Activated CD8-positive, alpha-beta memory T cell treated with anti-CD3 and anti-CD28 coated beads, Interleukin-2, amount 50 U/mL, for 24 hours (primary cell): ENCODE results near the gene MIB1.
"Not testable (repeated sequence)": the region's sequence is repeated elsewhere in the genome, so short reads cannot be mapped to it uniquely, and the experiment has no call there.

Experiments used
- DNase-seq: peaks from one replicate; pipeline ENCODE4 v3.0.0-alpha.2; 2020; ENCODE audit errors: extremely low read depth

MIB1 gene

DNA sequence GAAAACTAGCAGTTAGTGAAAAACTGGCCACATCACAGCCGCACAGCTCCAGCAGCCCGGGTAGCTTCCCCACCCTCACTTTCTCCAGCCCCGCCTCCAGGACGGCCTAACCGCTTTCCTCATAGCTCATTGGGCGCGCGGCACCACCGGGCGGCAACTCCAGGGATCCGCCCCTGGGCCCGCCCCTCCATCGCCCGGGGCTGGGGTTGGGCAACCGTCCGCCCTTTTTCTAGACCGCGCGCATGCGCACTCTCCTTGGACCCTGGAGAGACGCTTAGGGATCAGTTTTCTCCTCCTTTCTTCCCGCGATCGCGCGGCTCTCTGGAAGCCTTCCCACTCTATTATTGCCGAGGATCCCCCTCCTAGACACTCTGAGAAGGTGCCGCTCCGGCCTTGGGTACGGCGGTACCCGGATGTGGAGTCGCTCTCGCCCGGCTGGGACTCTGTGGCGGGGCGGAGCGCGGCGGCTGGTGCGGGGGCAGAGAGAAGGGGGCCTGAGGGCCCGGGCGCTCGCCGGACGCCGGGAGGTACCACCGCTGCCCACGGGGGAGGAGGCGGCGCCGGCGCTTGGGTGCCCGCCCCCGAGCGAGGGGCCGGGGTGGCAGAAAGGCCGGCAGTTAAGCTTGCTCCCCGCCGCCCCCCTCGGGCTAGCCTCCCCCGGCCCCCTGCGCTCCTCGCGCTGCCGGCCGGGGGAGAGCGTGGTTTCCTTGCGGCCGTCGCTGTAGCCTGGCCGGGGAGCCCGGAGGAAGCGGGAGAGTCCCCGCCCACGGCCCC, at the start of gene MIB1:
MIB1 (plus strand) TSS at position 255 of the 774 bp plus-strand sequence. CDS start 792 bp downstream, outside the sequence.
- peak; percentile 93 for DNase-seq

DNA sequence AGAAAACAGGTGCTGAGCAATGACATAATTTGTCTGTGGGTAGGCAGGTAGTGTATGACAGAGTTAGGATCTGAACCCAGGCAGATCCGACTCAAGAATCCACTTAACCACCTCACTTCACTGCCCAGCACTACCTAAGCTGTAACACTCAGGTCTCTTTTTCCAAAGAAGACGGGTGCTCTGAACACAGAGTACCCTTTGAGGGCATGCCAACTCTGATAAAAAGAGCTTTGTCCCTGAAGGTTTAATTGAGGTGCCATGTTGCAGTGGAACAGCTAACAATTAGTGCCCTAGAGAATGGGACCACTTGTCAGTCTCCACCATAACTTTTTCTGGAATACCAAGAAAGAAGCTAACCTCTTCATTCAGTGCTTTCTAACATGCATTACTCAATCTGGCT, 47.3 kb upstream of the MIB1 start:
- no peak for DNase-seq

DNA sequence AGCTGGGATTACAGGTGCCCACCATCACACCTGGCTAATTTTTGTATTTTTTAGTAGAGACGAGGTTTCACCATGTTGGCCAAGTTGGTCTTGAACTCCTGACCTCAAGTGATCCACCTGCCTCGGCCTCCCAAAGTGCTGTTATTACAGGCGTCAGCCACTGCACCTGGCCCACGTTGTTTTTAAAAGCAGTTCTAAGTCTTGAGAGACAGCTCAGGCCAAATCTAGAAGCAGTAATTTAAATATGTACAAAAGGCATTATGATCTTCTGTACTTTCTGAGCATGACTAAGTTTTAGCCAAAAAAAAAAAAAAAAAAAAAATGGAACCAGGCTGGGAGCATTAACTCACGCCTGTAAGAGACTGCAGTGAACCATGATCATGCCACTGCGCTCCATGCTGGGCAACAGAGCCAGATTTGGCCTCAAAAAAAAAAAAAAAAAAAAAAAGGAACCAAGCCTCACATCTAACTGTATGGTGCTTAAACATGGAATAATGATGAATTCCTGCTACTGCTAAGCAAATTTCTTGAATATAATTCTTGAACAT, 40.0 kb upstream of the MIB1 start:
- no peak for DNase-seq

- DNase-seq = no peak
These were observed 39.0 kb upstream of the MIB1 start for GRCh38 chr18:21701621-21702020.

DNA sequence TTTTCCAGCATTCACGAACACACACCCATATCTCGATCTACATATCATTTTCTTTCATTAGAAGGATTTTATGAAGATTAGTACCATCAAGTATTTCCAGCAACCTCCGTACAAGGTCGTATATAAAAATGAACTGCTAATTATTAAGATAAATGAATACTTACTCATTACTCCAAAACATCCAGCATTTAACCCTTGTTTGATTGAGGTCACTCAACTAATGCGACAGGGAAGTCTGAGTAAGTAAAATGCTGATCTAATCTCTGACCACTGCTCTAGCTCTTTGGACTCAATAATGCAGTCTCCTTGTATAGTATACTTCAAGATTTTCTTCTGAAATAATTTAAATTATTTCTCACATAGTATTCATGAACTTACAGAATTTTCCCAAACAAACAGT, 38.0 kb upstream of the MIB1 start:
- DNase-seq = no peak

DNA sequence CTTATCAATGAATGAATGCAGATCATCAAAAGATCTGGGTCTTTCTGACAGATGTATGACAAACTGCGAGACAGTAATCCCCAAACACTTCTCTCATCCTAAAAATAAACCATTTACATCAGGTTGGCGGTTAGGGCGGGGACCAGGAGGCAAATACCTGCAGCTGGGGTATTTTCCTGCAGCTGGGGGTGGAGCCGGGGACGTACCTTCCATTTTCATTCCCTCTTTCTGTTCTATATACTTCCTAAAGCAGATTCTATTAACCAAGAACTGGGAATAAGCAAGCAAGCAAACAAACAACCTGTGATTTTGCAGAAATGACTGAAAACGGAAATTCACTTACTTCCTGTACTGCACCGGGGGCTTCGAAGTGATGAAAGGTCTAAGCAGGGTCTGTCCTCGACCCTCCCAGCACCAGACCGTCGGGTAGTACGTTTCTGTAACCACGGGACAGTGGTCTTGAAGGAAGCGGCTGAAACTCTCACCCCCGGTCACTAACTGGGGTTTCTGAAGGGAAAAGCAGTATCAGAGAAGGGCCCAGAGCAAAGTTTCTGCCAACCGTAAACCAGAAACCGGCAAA, 37.3 kb upstream of the MIB1 start:
- no peak for DNase-seq

- DNase-seq = peak; percentile 77
These were observed 35.8 kb upstream of the MIB1 start, which contains the start of gene ABHD3 for GRCh38 chr18:21704603-21705364. TSS of gene ABHD3 (minus strand) at chr18:21704774. CDS start at chr18:21704665, 109 bp downstream.

DNA sequence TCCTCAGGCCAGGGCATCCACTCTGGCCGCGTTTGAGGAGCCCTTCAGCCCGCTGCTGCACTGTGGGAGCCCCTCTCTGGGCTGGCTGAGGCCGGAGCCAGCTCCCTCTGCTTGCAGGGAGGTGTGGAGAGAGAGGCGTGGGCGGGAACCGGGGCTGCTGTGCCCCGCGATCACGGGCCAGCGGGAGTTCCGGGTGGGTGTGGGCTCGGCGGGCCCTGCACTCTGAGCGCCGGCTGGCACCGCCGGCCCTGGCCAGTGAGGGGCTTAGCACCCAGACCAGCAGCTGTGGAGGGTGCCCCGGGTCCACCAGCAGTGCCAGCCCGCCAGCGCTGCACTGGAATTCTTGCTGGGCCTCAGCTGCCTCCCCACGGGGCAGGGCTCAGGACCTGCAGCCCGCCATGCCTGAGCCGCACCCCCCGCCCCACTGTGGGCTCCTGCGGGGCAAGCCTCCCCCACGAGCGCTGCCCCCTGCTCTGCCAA, 34.2 kb upstream of the MIB1 start:
- no peak for DNase-seq

- DNase-seq = not testable (repeated sequence)
These were observed 33.5 kb upstream of the MIB1 start for GRCh38 chr18:21707130-21707529.

DNA sequence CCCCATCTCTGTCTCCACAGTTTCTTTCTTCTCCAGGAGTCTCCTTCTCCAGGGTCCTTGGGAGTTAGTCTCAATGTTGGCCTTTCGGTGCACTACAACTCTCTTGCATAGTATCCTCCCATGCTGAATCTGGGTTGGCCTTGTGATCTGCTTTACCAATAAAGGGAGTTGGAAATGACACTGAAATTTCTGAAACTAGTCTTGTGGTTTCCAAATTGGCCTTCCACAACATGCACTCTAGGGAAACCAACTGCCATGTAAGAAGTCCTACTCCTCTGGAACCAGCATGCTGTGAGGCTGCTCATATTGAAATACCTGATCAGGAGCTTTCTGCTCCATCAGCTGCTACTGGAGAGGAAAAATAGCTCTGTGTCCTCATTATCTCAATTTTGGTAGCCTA, 26.1 kb upstream of the MIB1 start:
- no peak for DNase-seq

DNA sequence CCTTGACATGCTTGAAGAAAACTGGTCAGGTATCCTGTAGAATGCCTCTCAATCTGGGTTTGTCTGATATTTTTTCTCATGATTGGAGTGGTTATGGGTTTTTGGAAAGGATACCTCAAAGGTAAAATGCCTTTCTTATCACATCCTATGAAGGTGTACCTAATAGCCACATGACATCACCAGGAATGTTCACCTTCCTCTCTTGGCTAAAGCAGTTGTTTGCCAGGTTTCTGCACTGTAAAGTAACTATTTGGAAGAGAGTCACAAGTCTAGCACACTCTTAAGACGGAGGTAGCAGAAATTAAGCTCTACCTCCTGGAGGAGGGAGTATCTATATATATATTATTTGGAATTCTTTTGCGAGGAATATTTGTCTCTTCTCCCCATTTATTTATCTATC, 17.9 kb upstream of the MIB1 start:
- DNase-seq = no peak

DNA sequence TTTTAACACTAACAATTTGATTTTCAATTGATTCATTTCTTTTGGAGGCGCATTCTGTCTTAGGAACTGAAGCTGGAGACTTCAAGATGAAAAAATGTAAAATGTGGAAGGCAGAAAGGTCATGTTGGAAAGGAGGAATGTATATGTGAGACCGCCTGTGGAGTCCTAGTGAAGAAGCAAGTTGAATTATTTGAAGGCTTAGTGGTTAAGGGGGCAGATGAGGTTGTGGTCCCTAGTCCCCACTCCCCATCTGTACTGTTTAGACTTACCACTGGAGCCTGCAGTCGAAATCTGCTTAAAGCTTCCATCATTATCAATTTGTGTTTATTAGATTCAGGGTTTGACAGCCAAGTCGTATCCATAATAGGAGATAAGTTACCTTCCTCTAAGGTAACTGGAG, 15.4 kb upstream of the MIB1 start:
- no peak for DNase-seq

- DNase-seq = no peak
These were observed 12.9 kb upstream of the MIB1 start for GRCh38 chr18:21727702-21728101.

DNA sequence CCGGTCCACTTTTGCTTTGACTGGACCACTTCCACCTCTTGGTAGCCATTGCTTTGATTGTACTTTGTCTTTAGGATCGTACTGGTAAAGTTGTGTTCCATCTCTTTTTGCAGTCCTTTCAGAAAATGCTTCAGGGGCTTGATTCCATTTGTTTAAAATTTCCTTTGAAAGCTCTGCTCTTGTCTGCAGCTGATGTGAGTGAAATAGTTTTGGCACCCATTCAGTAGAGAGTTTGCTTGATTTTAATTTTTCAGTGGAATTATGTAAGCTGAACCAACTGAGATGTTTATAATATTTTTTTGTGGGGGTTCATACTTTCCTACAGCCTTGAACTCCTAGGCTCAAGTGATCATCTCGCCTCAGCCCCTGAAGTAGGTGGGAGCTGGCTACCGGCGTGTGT, 7.6 kb upstream of the MIB1 start:
- DNase-seq = no peak

DNA sequence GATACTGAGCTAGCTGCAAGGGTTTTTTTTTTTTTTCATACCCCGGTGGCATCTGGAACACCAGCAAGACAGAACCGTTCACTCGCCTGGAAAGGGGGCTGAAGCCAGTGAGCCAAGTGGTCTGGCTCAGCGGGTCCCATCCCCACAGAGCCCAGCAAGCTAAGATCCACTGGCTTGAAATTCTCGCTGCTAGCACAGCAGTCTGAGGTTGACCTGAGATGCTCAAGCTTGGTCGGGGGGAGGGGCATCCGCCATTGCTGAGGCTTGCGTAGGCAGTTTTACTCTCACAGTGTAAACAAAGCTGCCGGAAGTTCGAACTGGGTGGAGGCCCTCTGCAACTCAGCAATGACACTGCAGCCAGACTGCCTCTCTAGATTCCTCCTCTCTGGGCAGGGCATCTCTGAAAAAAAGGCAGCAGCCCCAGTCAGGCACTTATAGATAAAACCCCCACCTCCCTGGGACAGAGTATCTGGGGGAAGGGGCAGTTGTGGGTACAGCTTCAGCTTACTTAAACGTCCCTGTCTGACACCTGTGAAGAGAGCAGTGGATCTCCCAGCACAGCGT, 5.1 kb upstream of the MIB1 start:
- no peak for DNase-seq

- not testable (repeated sequence) for DNase-seq
These were observed 3.7 kb upstream of the MIB1 start for GRCh38 chr18:21736926-21737325.

DNA sequence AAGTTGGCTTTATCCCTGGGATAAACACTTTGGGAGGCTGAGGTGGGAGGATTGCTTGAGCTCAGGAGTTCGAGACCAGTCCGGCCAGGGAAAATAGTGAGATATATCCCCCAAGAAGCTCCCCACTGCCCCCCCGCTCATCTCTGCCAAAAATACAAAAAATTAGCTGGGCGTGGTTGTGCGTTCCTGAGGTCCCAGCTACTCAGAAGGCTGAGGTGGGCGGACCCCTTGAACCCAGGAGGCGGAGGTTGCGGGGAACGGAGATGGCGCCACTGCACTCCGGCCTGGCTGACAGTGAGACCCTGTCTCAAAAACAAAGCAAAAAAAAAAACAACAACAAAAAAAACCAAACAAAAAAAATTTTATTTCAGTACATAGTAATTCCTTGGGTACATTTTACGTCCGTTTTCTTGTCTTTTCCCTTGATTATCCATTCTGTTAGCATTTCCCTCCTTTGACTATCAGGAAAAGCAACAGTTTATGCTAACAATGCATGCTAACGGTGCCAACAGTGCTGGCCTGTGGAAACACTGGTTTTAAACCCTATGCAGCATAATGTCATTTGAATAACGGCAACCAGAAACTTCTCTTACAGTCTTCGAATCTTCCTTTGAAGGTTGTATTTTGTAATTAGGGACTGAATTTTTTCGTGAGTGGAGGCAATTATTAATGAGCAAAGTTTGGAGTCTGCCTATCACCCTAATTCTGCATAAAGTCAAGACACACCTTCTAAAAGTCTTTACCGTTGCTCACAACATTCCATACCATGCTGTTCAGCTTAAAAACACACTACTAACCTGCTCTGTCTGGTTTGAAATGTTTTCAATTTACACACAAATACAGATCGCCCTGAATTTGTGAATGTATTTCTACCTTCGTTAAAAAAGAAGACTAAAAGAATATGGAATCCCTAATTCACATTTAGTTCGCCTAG, 721 bp upstream of the MIB1 start:
- DNase-seq = no peak

- DNase-seq = no peak
These were observed 645 bp downstream of the MIB1 start for GRCh38 chr18:21741312-21741561.

GRCh38 chr18:21741562-21742314, 1.1 kb downstream of the MIB1 start:
- no peak for DNase-seq

- DNase-seq = no peak
These were observed 1.7 kb downstream of the MIB1 start for GRCh38 chr18:21742315-21742687.
